NCI-H128 (cell line): ENCODE data around the gene ZBTB48.
"Not testable (repeated sequence)": the region's sequence is repeated elsewhere in the genome, so short reads cannot be mapped to it uniquely, and the experiment has no call there.

Source experiments
- DNase-seq: peaks from one replicate; lab custom pipeline; 2025; ENCODE audit not compliant: unreplicated experiment; lab: John Stamatoyannopoulos, UW

ZBTB48 gene

GRCh38 chr1:6579374-6580118, at the start of gene ZBTB48:
Gene ZBTB48 (plus strand): TSS chr1:6579994. CDS start chr1:6580610, 616 bp downstream.
- peak; percentile 99 for DNase-seq

GRCh38 chr1:6530504-6531160, 49.2 kb upstream of the ZBTB48 start:
- DNase-seq = no peak

- DNase-seq = no peak
These were observed 47.8 kb upstream of the ZBTB48 start for GRCh38 chr1:6531996-6532395.

GRCh38 chr1:6534248-6534822, 45.5 kb upstream of the ZBTB48 start:
- no peak for DNase-seq

GRCh38 chr1:6535214-6535613, 44.6 kb upstream of the ZBTB48 start:
- DNase-seq = no peak

GRCh38 chr1:6536291-6536690, 43.5 kb upstream of the ZBTB48 start:
- no peak for DNase-seq

- no peak for DNase-seq
These were observed 40.8 kb upstream of the ZBTB48 start for GRCh38 chr1:6538956-6539355.

- no peak for DNase-seq
These were observed 35.0 kb upstream of the ZBTB48 start for GRCh38 chr1:6544831-6545230.

- DNase-seq = no peak
These were observed 34.3 kb upstream of the ZBTB48 start for GRCh38 chr1:6545276-6546112.

- DNase-seq = no peak
These were observed 33.5 kb upstream of the ZBTB48 start for GRCh38 chr1:6546326-6546725.

GRCh38 chr1:6547301-6547700, 32.5 kb upstream of the ZBTB48 start:
- DNase-seq = no peak

- peak; percentile 90 for DNase-seq
These were observed 25.5 kb upstream of the ZBTB48 start, which contains the start of gene NOL9 for GRCh38 chr1:6554031-6554906. Gene NOL9 (minus strand): TSS chr1:6554513. CDS start chr1:6554502, 11 bp downstream.

GRCh38 chr1:6554907-6555778, 24.7 kb upstream of the ZBTB48 start, which contains the start of gene TAS1R1:
Gene TAS1R1 (plus strand): TSS chr1:6555307. CDS start chr1:6555374, 67 bp downstream.
- no peak for DNase-seq

- DNase-seq = no peak
These were observed 22.2 kb upstream of the ZBTB48 start for GRCh38 chr1:6557597-6557996.

GRCh38 chr1:6559161-6559560, 20.6 kb upstream of the ZBTB48 start:
- DNase-seq = not testable (repeated sequence)

- no peak for DNase-seq
These were observed 19.5 kb upstream of the ZBTB48 start for GRCh38 chr1:6560267-6560666.

- no peak for DNase-seq
These were observed 10.8 kb upstream of the ZBTB48 start for GRCh38 chr1:6569033-6569432.

GRCh38 chr1:6570100-6570499, 9.7 kb upstream of the ZBTB48 start:
- DNase-seq = no peak

- no peak for DNase-seq
These were observed 8.8 kb upstream of the ZBTB48 start for GRCh38 chr1:6570987-6571386.
